ENCODE results near the gene ATG2B. TPM values are rescaled to one million over a fixed set of nuclear protein-coding genes. Genes with fewer than 3 reads are reported as not detected.

The ATG2B gene
- total and polyA plus RNA-seq, 7 experiments from 2014 or later, result 1.8 to 43.4 (median 24.7) TPM

DNA sequence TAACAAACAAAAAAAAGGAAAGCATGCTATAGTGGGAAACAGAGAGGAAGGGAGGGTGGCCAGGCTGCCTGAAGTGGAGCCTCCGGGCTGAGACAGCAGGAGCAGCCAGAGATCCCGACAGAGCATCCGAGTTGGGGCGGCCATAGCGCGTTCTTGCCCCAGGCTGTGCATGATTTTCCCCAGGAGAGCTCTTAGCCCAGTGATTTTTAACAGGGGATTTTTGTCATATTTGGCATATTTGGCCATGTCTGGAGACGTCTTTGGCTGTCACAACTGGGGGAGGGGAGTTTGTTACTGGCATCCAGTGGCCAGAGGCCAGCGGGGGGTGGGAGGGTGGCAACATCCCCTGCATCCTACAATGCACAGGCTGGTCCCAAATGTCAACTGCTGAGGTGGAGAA lies 83.6 kb downstream of the ATG2B start:
- no peak for ATAC-seq
- Histone ChIP-seq H3K4me1 (ENCODE audit: control insufficient read depth in 2 of 2, insufficient read depth in 2 of 2, low read length in 2 of 2) (peaks cover 0 to 2% of the 10 kb centered on the region in 2 donors), H3K9me3 (ENCODE audit: control insufficient read depth in 2 of 3, low read length in 3 of 3) (peaks cover 0 to 15% (median 4%) of the 10 kb centered on the region in 3 experiments), H3K27me3 (ENCODE audit: control insufficient read depth in 2 of 2, insufficient read depth in 2 of 2, low read length in 2 of 2) (no peaks in the 10 kb centered on the region), H3K27ac (ENCODE audit: low read depth, low read length) (no peak overlapping the region), H3K36me3 (ENCODE audit: control insufficient read depth in 2 of 3, insufficient read depth in 3 of 3, low read length in 3 of 3) (peaks cover 0 to 15% (median 0%) of the 10 kb centered on the region in 3 experiments), H3K4me3 (ENCODE audit: low read length) (no peak overlapping the region)
- CTCF ChIA-PET, result interaction anchor here (0.7 kb wide), 1 partner anchor 13 kb away, joined by 3 read pairs; no protein-coding TSS in a partner anchor
- peak overlapping the region in 1 of 9 donors; percentile 19 for H3K27ac Mint-ChIP-seq
- H3K36me3 Mint-ChIP-seq, result peaks cover 0 to 16% (median 4%) of the 10 kb centered on the region in 5 donors
- intact Hi-C loops (cut with micrococcal nuclease), result loop anchor here in 1 of 2 donors (5.0 kb wide), 1 partner anchor 162 kb away; no protein-coding TSS in a partner anchor
- POLR2A ChIA-PET, result no interaction called here
- peaks cover 0 to 16% (median 8%) of the 10 kb centered on the region in 11 donors for H3K9me3 Mint-ChIP-seq
- H3K4me3 Mint-ChIP-seq, result no peak overlapping the region
- no peak for DNase-seq
- no peaks in the 10 kb centered on the region for H3K27me3 Mint-ChIP-seq
- peaks cover 0 to 5% (median 0%) of the 10 kb centered on the region in 7 donors for H3K4me1 Mint-ChIP-seq

DNA sequence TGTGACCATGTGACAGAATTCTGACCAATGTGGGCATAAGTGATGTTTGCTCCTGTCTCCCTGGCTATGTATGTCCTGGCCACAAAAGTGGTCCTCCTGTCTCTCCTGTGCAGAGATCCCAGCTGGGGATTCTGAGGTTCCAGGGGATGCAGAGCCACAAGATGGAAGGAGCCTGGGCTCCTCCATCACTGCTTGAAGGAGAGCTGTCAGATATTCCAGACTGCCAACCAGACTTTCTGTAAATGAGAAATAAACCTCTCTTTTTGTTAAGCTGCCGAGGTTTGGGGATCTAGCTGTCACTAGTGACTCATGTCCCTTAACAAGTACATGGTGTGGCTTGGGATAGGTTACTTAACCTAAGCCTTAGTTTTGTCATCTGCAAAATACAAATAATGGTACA lies 85.3 kb downstream of the ATG2B start:
- ChIA-PET POLR2A (no interaction called here), CTCF (interaction anchor here (0.9 kb wide), 1 partner anchor 177 kb away, joined by 4 read pairs; no protein-coding TSS in a partner anchor)
- H3K4me3 ChIP-seq (ENCODE audit: low read length), result no peak overlapping the region
- peaks cover 0 to 21% (median 8%) of the 10 kb centered on the region in 11 donors for H3K9me3 Mint-ChIP-seq
- H3K4me3 Mint-ChIP-seq, result no peak overlapping the region
- peaks cover 0 to 2% of the 10 kb centered on the region in 2 donors for H3K4me1 ChIP-seq (ENCODE audit: control insufficient read depth in 2 of 2, insufficient read depth in 2 of 2, low read length in 2 of 2)
- DNase-seq (no peak), ATAC-seq (no peak)
- H3K36me3 Mint-ChIP-seq, result peaks cover 0 to 10% (median 4%) of the 10 kb centered on the region in 5 donors
- peaks cover 0 to 15% (median 4%) of the 10 kb centered on the region in 3 experiments for H3K9me3 ChIP-seq (ENCODE audit: control insufficient read depth in 2 of 3, low read length in 3 of 3)
- peaks cover 0 to 5% (median 0%) of the 10 kb centered on the region in 7 donors for H3K4me1 Mint-ChIP-seq
- H3K27ac ChIP-seq (ENCODE audit: low read depth, low read length), result no peak overlapping the region
- no peak overlapping the region for H3K27ac Mint-ChIP-seq
- intact Hi-C loops (cut with micrococcal nuclease), result loop anchor here in 1 of 2 donors (5.0 kb wide), 1 partner anchor 161 kb away; no protein-coding TSS in a partner anchor
- H3K36me3 ChIP-seq (ENCODE audit: control insufficient read depth in 2 of 3, insufficient read depth in 3 of 3, low read length in 3 of 3), result peaks cover 0 to 4% (median 0%) of the 10 kb centered on the region in 3 experiments
- H3K27me3 Mint-ChIP-seq, result no peaks in the 10 kb centered on the region
- H3K27me3 ChIP-seq (ENCODE audit: control insufficient read depth in 2 of 2, insufficient read depth in 2 of 2, low read length in 2 of 2), result no peaks in the 10 kb centered on the region

DNA sequence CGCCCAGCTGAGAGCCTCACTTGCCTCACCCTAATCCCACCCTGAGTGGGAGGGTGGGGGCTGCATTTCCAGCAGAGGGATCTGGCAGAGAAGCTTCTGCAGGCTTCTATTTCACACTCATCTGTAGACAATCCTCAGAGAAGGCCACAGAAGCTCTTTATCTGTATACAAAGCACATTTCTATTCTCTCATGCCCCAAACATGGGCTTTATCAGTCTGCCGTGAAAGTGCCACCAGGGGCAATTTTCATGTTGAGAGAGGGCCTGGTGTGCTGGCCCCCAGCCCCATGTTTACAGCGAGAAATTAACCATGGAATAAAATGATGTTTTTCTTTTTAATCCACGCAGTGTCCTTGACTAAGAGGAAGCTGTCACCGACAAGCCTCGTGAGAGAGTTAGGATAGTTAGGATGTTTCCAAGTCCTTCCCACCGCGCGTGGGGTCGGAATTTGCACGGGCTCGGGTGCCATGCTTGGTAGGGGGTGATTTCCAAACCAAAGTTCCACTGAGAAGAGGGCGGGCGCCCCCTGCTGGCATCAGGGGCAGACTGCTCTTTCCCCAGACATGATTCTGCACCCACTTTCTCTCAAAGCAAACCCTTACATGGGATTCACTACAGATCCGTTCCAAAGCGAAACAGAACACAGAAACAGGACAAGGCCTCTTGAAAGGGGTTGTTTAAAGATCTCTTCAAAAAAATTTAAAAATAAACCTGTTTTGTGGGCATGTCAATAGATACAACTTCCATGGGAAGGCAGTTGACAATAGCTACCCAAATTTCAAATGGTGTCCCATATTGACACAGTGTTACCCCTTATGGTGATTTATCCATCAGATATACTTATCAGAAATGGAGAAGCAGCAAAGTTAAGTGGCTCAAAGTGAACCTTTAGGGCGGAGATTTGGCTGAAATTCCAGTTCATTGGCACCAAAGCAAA lies 87.7 kb downstream of the ATG2B start:
- no peak overlapping the region for H3K4me3 ChIP-seq (ENCODE audit: low read length)
- H3K27ac Mint-ChIP-seq, result peak overlapping the region in 1 of 9 donors; percentile 9
- ATAC-seq, result peak; percentile 66
- peaks cover 0 to 15% (median 4%) of the 10 kb centered on the region in 3 experiments for H3K9me3 ChIP-seq (ENCODE audit: control insufficient read depth in 2 of 3, low read length in 3 of 3)
- H3K27me3 Mint-ChIP-seq, result no peaks in the 10 kb centered on the region
- H3K27ac ChIP-seq (ENCODE audit: low read depth, low read length), result no peak overlapping the region
- peaks cover 0 to 5% (median 0%) of the 10 kb centered on the region in 7 donors for H3K4me1 Mint-ChIP-seq
- CTCF ChIA-PET, result interaction anchor here (0.7 to 7.0 kb wide), 14 partner anchors 12 to 716 kb away, joined by 3 to 87 read pairs (median 3); no protein-coding TSS in a partner anchor
- POLR2A ChIA-PET, result no interaction called here
- no peaks in the 10 kb centered on the region for H3K36me3 ChIP-seq (ENCODE audit: control insufficient read depth in 2 of 3, insufficient read depth in 3 of 3, low read length in 3 of 3)
- peaks cover 0 to 10% (median 4%) of the 10 kb centered on the region in 5 donors for H3K36me3 Mint-ChIP-seq
- intact Hi-C loops (cut with micrococcal nuclease), result loop anchor here (1.0 to 5.0 kb wide), 4 partner anchors 149 to 175 kb away; no protein-coding TSS in a partner anchor
- no peak overlapping the region for H3K4me3 Mint-ChIP-seq
- H3K27me3 ChIP-seq (ENCODE audit: control insufficient read depth in 2 of 2, insufficient read depth in 2 of 2, low read length in 2 of 2), result no peaks in the 10 kb centered on the region
- peak; percentile 41 to 73 (median 67) for DNase-seq
- peaks cover 0 to 2% of the 10 kb centered on the region in 2 donors for H3K4me1 ChIP-seq (ENCODE audit: control insufficient read depth in 2 of 2, insufficient read depth in 2 of 2, low read length in 2 of 2)
- H3K9me3 Mint-ChIP-seq, result peaks cover 0 to 32% (median 12%) of the 10 kb centered on the region in 11 donors

DNA sequence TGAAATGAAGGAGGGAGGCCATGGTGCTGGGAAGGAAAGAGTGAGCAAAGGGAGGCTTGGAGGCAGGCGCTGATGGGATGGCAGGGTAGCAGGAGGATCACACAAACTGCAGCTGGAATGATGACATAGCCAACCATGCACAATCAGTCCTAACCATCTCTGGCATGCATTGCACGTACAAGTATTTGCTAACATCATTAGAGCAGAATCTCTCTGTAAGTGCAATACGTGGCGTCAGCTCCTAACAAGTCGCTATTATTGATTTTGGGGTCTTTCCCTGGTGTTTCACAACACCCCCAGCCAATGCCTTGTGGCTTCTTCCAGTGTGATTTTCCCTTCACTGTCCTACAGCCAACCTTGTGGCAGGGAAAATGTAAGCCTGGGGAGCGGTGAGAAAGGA lies 88.6 kb downstream of the ATG2B start:
- CTCF ChIA-PET, result interaction anchor here (0.7 to 7.0 kb wide), 9 partner anchors 13 to 176 kb away, joined by 3 to 87 read pairs (median 3); no protein-coding TSS in a partner anchor
- DNase-seq, result no peak
- Mint-ChIP-seq H3K4me1 (peaks cover 0 to 5% (median 0%) of the 10 kb centered on the region in 7 donors), H3K9me3 (peaks cover 0 to 33% (median 12%) of the 10 kb centered on the region in 11 donors), H3K27ac (peak overlapping the region in 1 of 9 donors; percentile 34), H3K36me3 (peaks cover 0 to 4% (median 4%) of the 10 kb centered on the region in 5 donors), H3K4me3 (no peak overlapping the region), H3K27me3 (no peaks in the 10 kb centered on the region)
- Histone ChIP-seq H3K4me1 (ENCODE audit: control insufficient read depth in 2 of 2, insufficient read depth in 2 of 2, low read length in 2 of 2) (peaks cover 0 to 2% of the 10 kb centered on the region in 2 donors), H3K36me3 (ENCODE audit: control insufficient read depth in 2 of 3, insufficient read depth in 3 of 3, low read length in 3 of 3) (no peaks in the 10 kb centered on the region), H3K27me3 (ENCODE audit: control insufficient read depth in 2 of 2, insufficient read depth in 2 of 2, low read length in 2 of 2) (no peaks in the 10 kb centered on the region), H3K9me3 (ENCODE audit: control insufficient read depth in 2 of 3, low read length in 3 of 3) (peaks cover 0 to 15% (median 4%) of the 10 kb centered on the region in 3 experiments), H3K27ac (ENCODE audit: low read depth, low read length) (no peak overlapping the region), H3K4me3 (ENCODE audit: low read length) (no peak overlapping the region)
- ATAC-seq, result no peak
- intact Hi-C loops (cut with micrococcal nuclease), result no loop called here
- POLR2A ChIA-PET, result interaction anchor here (0.9 kb wide), 1 partner anchor 10 kb away, joined by 4 read pairs; no protein-coding TSS in a partner anchor

DNA sequence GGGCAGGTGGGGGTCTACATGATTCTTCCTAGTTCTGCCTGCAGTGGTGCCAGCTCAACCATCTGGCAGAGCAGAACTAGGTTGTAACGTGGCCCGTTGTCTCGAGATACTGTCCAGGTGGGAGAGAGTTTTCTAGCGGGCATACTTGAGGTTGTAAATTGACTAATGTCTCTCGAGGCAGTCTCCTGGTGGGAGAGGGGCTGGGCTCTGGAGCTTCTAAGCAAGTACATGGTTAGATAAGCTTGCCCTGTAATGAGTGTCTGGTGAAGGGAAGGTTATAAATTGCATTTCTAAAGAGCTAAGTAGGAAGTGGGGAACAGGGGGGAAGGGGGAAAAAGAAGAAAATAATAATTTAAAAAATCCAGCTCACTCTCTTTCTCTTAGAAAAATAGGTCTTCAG lies 89.0 kb downstream of the ATG2B start:
- Histone ChIP-seq H3K27ac (ENCODE audit: low read depth, low read length) (no peak overlapping the region), H3K4me3 (ENCODE audit: low read length) (no peak overlapping the region), H3K36me3 (ENCODE audit: control insufficient read depth in 2 of 3, insufficient read depth in 3 of 3, low read length in 3 of 3) (no peaks in the 10 kb centered on the region), H3K9me3 (ENCODE audit: control insufficient read depth in 2 of 3, low read length in 3 of 3) (peaks cover 0 to 15% (median 4%) of the 10 kb centered on the region in 3 experiments), H3K27me3 (ENCODE audit: control insufficient read depth in 2 of 2, insufficient read depth in 2 of 2, low read length in 2 of 2) (no peaks in the 10 kb centered on the region), H3K4me1 (ENCODE audit: control insufficient read depth in 2 of 2, insufficient read depth in 2 of 2, low read length in 2 of 2) (peaks cover 0 to 2% of the 10 kb centered on the region in 2 donors)
- Mint-ChIP-seq H3K4me3 (no peak overlapping the region), H3K4me1 (peaks cover 0 to 5% (median 0%) of the 10 kb centered on the region in 7 donors), H3K27me3 (no peaks in the 10 kb centered on the region), H3K27ac (no peak overlapping the region), H3K36me3 (peaks cover 0 to 4% (median under 1%) of the 10 kb centered on the region in 5 donors), H3K9me3 (peaks cover 0 to 33% (median 11%) of the 10 kb centered on the region in 11 donors)
- intact Hi-C loops (cut with micrococcal nuclease), result no loop called here
- ChIA-PET POLR2A (interaction anchor here (0.9 kb wide), 1 partner anchor 10 kb away, joined by 4 read pairs; no protein-coding TSS in a partner anchor), CTCF (interaction anchor here (0.6 to 7.0 kb wide), 9 partner anchors 129 to 321 kb away, joined by 3 to 87 read pairs (median 4); no protein-coding TSS in a partner anchor)
- DNase-seq, result no peak
- no peak for ATAC-seq

DNA sequence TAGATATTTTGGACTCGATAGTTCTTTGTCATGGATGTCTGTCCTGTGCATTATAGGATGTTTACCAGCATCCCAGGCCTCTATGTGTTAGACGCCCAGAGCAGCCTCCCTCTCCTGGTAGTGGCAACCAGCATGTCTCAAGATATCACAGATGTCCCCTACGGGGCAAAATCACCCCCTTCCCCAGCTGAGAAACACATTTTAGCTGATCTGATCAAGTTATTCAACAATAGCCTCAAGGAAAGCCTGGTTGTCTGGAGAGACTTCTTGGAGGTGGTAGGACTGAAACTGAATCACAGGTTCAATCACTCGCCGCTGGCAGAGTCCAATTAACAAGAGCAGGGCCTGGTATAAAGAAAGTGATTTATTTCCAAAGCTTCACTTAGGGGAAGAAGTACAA lies 89.5 kb downstream of the ATG2B start:
- no peaks in the 10 kb centered on the region for H3K36me3 ChIP-seq (ENCODE audit: control insufficient read depth in 2 of 3, insufficient read depth in 3 of 3, low read length in 3 of 3)
- peaks cover 0 to 5% (median 0%) of the 10 kb centered on the region in 7 donors for H3K4me1 Mint-ChIP-seq
- peaks cover 0 to 2% of the 10 kb centered on the region in 2 donors for H3K4me1 ChIP-seq (ENCODE audit: control insufficient read depth in 2 of 2, insufficient read depth in 2 of 2, low read length in 2 of 2)
- H3K27ac ChIP-seq (ENCODE audit: low read depth, low read length), result no peak overlapping the region
- ChIA-PET POLR2A (no interaction called here), CTCF (interaction anchor here (0.6 to 7.0 kb wide), 8 partner anchors 15 to 321 kb away, joined by 3 to 87 read pairs (median 6); no protein-coding TSS in a partner anchor)
- H3K27ac Mint-ChIP-seq, result peak overlapping the region in 1 of 9 donors; percentile 33
- DNase-seq (no peak), ATAC-seq (no peak)
- H3K9me3 ChIP-seq (ENCODE audit: control insufficient read depth in 2 of 3, low read length in 3 of 3), result peaks cover 0 to 14% (median 4%) of the 10 kb centered on the region in 3 experiments
- H3K27me3 Mint-ChIP-seq, result no peaks in the 10 kb centered on the region
- intact Hi-C loops (cut with micrococcal nuclease), result no loop called here
- H3K27me3 ChIP-seq (ENCODE audit: control insufficient read depth in 2 of 2, insufficient read depth in 2 of 2, low read length in 2 of 2), result no peaks in the 10 kb centered on the region
- H3K4me3 Mint-ChIP-seq, result no peak overlapping the region
- no peak overlapping the region for H3K4me3 ChIP-seq (ENCODE audit: low read length)
- peaks cover 0 to 30% (median 9%) of the 10 kb centered on the region in 11 donors for H3K9me3 Mint-ChIP-seq
- peaks cover 0 to 4% (median 0%) of the 10 kb centered on the region in 5 donors for H3K36me3 Mint-ChIP-seq
